Testis (tissue), 2 donors: ENCODE data around the gene ZPLD1.

Experiments used
- POLR2A ChIP-seq: fragments of 450-650 bp; IDR thresholded peaks from one replicate; pipeline ENCODE4 v1.6.1; 2017; ENCODE audit warnings: antibody characterized with exemption, mild to moderate bottlenecking, moderate library complexity
- TF ChIP-seq, protein P1 (sequence below), 3 experiments: fragments of 450-650 bp in 2 of 3; fragments of 200-600 bp in 1 of 3; sonication (generic) in 1 of 3; IDR thresholded peaks; one replicate each; pipeline ENCODE4 v1.5.1; 2016 to 2019; ENCODE audit warnings: antibody characterized with exemption in 3 of 3, mild to moderate bottlenecking in 2 of 3, moderate library complexity in 1 of 3

- TF ChIP-seq, protein P1, sequence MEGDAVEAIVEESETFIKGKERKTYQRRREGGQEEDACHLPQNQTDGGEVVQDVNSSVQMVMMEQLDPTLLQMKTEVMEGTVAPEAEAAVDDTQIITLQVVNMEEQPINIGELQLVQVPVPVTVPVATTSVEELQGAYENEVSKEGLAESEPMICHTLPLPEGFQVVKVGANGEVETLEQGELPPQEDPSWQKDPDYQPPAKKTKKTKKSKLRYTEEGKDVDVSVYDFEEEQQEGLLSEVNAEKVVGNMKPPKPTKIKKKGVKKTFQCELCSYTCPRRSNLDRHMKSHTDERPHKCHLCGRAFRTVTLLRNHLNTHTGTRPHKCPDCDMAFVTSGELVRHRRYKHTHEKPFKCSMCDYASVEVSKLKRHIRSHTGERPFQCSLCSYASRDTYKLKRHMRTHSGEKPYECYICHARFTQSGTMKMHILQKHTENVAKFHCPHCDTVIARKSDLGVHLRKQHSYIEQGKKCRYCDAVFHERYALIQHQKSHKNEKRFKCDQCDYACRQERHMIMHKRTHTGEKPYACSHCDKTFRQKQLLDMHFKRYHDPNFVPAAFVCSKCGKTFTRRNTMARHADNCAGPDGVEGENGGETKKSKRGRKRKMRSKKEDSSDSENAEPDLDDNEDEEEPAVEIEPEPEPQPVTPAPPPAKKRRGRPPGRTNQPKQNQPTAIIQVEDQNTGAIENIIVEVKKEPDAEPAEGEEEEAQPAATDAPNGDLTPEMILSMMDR (IDR thresholded peaks at IDR 0.05), result no peak
- TF ChIP-seq POLR2A, result no peak
Measured at GRCh38 chr3:102447272-102447671, 12.5 kb downstream of the ZPLD1 start.
